NCI-H2029 (cell line): ENCODE results near the gene TBL1XR1.
"Not testable (repeated sequence)": the region's sequence is repeated elsewhere in the genome, so short reads cannot be mapped to it uniquely, and the experiment has no call there.

Source experiments
- DNase-seq: peaks from one replicate; lab custom pipeline; 2025; lab: John Stamatoyannopoulos, UW

The TBL1XR1 gene

DNA sequence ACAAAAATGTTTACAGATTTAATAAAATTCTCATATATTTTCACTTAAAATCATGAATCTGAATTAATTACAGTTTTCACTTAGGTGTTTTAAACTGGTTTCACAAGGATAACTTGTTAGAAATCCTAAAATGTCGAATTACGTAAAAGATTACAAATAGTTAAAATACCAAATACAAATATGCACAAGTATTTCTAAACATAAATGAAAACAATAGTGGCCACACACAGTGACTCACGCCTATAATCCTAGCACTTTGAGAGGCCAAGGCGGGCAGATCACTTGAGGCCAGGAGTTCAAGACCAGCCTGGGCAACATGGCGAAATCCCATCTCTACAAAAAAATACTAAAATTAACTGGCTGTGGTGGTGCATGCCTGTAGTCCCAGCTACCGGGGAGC is 10.9 kb upstream of the TBL1XR1 start:
- DNase-seq: no peak

- no peak for DNase-seq
These were observed 9.7 kb upstream of the TBL1XR1 start for GRCh38 chr3:177206936-177207335.

- no peak for DNase-seq
These were observed 6.6 kb upstream of the TBL1XR1 start for GRCh38 chr3:177203689-177204395.

DNA sequence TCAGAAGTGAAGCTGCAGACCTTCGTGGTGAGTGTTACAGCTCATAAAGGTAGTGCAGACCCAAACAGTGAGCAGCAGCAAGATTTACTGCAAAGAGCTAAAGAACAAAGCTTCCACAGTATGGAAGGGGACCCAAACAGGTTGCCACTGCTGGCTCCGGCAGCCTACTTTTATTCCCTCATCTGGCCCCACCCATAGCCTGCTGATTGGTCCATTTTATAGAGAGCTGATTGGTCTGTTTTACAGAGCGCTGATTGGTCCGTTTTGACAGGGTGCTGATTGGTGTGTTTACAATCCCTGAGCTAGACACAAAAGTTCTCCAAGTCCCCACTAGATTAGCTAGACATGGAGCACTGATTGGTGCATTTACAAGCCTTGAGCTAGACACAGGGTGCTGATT is 5.7 kb upstream of the TBL1XR1 start:
- DNase-seq: not testable (repeated sequence)

- no peak for DNase-seq
These were observed 4.6 kb upstream of the TBL1XR1 start for GRCh38 chr3:177201700-177202397.

- DNase-seq: no peak
These were observed 2.0 kb upstream of the TBL1XR1 start for GRCh38 chr3:177199206-177199760.

GRCh38 chr3:177197727-177198460 is 612 bp upstream of the TBL1XR1 start:
- peak; percentile 58 for DNase-seq

- DNase-seq: peak; percentile 34
These were observed 734 bp downstream of the TBL1XR1 start for GRCh38 chr3:177196456-177197040.

DNA sequence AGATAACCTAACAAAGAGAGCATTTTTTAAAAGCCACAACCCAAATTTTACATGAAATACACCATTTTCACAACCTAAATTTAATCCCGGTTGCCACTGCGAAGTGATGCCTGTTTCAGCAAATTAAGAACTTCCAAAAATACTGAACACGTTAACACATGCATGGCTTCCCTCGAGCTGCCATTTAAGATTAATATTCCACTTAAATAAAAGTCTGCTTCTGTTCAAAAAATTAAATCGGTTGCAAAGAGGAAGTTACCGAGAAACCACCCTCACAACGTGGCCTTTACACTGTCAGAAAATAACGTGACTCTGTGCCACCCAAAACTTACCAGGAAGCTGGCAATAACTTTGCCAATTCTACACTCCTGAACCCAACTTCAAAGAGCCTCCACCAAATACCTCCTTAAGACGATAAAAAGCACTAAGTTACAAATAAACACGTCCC is 1.2 kb downstream of the TBL1XR1 start:
- DNase-seq: no peak

DNA sequence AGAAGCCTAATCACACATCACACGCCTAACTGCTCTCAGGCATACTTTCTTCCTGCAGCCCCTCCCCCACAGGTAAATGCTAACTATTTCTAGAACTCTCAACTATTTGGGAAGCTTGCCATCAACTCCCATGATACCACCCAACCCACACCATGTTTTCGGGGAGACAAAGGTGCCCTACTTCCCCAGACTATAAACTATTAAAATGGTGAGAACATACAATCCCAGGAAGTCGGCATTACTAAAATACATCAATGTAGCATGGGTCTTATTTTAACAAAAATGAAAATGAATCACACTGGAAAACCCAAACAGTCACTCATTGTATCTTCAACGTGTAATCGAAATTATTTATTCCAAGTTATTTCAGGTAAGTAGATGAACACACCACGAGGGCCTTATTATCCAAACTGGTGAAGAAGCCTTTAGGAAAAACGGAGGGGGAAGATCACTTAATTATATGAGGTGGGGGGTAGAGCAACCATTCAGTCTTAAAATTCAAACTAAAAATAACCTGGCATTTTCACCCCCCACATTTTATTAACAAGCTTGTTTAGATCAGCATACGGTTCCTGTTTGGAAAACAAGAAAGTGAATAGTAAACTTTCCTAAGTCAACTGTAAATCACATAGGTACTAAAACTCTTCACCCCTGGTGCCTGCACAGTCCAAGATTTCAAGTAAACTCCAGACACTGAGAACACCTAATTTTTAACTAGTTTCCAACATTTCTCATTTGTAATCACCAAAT is 1.9 kb downstream of the TBL1XR1 start:
- DNase-seq: peak; percentile 29

GRCh38 chr3:177194299-177194698 is 3.0 kb downstream of the TBL1XR1 start:
- no peak for DNase-seq

GRCh38 chr3:177193688-177194268 is 3.5 kb downstream of the TBL1XR1 start:
- no peak for DNase-seq

- not testable (repeated sequence) for DNase-seq
These were observed 4.0 kb downstream of the TBL1XR1 start for GRCh38 chr3:177193275-177193674.

- no peak for DNase-seq
These were observed 6.3 kb downstream of the TBL1XR1 start for GRCh38 chr3:177190756-177191681.

GRCh38 chr3:177190184-177190583 is 7.1 kb downstream of the TBL1XR1 start:
- not testable (repeated sequence) for DNase-seq

GRCh38 chr3:177188325-177188724 is 9.0 kb downstream of the TBL1XR1 start:
- not testable (repeated sequence) for DNase-seq

DNA sequence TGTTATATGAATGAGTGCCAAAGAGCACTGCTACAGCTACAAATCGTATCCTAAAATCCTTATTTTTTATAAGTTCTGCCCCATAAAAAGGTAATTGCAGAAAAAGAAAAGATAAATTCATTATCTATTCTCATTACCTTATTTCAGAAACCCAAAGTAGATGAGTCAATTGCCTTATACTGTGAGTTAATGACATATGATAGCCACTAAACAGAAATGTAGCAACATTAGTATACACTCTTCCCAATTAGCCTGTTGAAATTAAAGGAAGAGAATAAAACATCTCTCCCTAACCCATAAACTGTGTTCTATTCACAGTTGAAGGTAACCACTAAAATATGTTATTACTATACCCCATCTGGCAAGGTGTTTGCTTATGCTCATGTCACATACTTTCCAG is 11.0 kb downstream of the TBL1XR1 start:
- DNase-seq: peak; percentile 11

- DNase-seq: no peak
These were observed 12.2 kb downstream of the TBL1XR1 start for GRCh38 chr3:177185035-177185574.

DNA sequence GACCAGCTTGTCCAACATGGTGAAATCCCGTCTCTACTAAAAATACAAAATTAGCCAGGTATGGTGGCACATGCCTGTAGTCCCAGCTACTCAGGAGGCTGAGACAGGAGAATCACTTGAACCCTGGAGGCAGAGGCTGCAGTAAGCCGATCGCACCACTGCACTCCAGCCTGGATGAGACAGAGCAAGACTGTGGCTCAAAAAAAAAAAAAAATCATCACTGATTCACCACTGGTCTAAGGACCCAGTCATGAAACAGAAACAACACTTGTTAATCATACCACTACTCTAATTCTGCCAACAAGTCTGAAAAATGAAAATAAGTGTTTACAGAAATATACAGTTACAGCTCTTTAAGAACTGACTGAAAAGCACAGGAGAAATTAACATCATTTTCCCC is 12.7 kb downstream of the TBL1XR1 start:
- not testable (repeated sequence) for DNase-seq

- no peak for DNase-seq
These were observed 14.9 kb downstream of the TBL1XR1 start for GRCh38 chr3:177182352-177182751.
